Neural cell (in vitro differentiated cells): ENCODE measurements around the gene MCRIP1. TPM values are rescaled to one million over a fixed set of nuclear protein-coding genes. Genes with fewer than 3 reads are reported as not detected.

ENCODE experiments used
- H2AFZ ChIP-seq: fragments of 200-600, 300-800 bp; sonication (generic), shearing (Covaris generic); 2 replicates; pipeline ENCODE4 v1.6.0; 2014; ENCODE audit warnings: low read depth, mild to moderate bottlenecking, antibody characterized with exemption, low read length, moderate library complexity
- H3F3A ChIP-seq: fragments of 200-600 bp; shearing (Covaris generic); 2 replicates; pipeline ENCODE4 v1.6.1; 2016; ENCODE audit warnings: mild to moderate bottlenecking, moderate library complexity, mixed read lengths, antibody characterized with exemption, low read length; ENCODE audit not compliant: insufficient read depth, poor library complexity, severe bottlenecking
- H3K27ac ChIP-seq: fragments of 200-600, 300-800 bp; sonication (generic), shearing (Covaris generic); 2 replicates; pipeline ENCODE4 v1.5.1; 2014; ENCODE audit warnings: mild to moderate bottlenecking, low read length, moderate library complexity
- H3K27me3 ChIP-seq: fragments of 300-800, 200-600 bp; sonication (generic), shearing (Covaris generic); 2 replicates; pipeline ENCODE4 v1.6.0; 2014; ENCODE audit warnings: mild to moderate bottlenecking, low read depth, low read length, moderate library complexity; ENCODE audit not compliant: insufficient read depth
- H3K36me3 ChIP-seq: fragments of 300-800, 200-600 bp; sonication (generic), shearing (Covaris generic); 2 replicates; pipeline ENCODE4 v1.5.1; 2014; ENCODE audit warnings: mild to moderate bottlenecking, antibody characterized with exemption, low read length, moderate library complexity; ENCODE audit not compliant: insufficient read depth
- H3K4me2 ChIP-seq: fragments of 300-800, 200-600 bp; sonication (generic), shearing (Covaris generic); 2 replicates; pipeline ENCODE4 v1.6.0; 2014; ENCODE audit warnings: mild to moderate bottlenecking, low read length
- H3K4me3 ChIP-seq: fragments of 300-800, 200-600 bp; sonication (generic), shearing (Covaris generic); 2 replicates; pipeline ENCODE4 v1.5.1; 2014; ENCODE audit warnings: mild to moderate bottlenecking, low read length, moderate library complexity
- H3K79me2 ChIP-seq: fragments of 200-600 bp; shearing (Covaris generic); replicated peaks from 2 replicates; pipeline ENCODE4 v1.6.0; 2014; ENCODE audit warnings: mild to moderate bottlenecking, low read length, moderate library complexity; ENCODE audit not compliant: insufficient read depth
- H3K9ac ChIP-seq: fragments of 300-800, 200-600 bp; sonication (generic), shearing (Covaris generic); 2 replicates; pipeline ENCODE4 v1.6.1; 2016; ENCODE audit warnings: mild to moderate bottlenecking, low read length, mixed read lengths
- H3K9me2 ChIP-seq: fragments of 200-600 bp; shearing (Covaris generic); 2 replicates; pipeline ENCODE4 v1.6.1; 2016; ENCODE audit warnings: mild to moderate bottlenecking, low read length, mixed read lengths; ENCODE audit not compliant: insufficient read depth
- H3K9me3 ChIP-seq: fragments of 200-600, 300-800 bp; sonication (generic), shearing (Covaris generic); 2 replicates; pipeline ENCODE4 v1.6.1; 2016; ENCODE audit warnings: mild to moderate bottlenecking, mixed run types, low read length, moderate library complexity, mixed read lengths
- H4K20me1 ChIP-seq: fragments of 200-600 bp; shearing (Covaris generic); 2 replicates; pipeline ENCODE4 v1.6.1; 2016; ENCODE audit warnings: mild to moderate bottlenecking, mixed run types; ENCODE audit not compliant: insufficient read depth
- EP300 ChIP-seq: fragments of 450-650 bp; conservative IDR thresholded peaks from 2 replicates; pipeline ENCODE4 v1.6.1; 2014; ENCODE audit warnings: antibody characterized with exemption, mild to moderate bottlenecking, moderate library complexity; ENCODE audit not compliant: poor library complexity, severe bottlenecking
- EZH2 ChIP-seq: fragments of 200-600, 300-800 bp; shearing (Covaris generic), sonication (generic); IDR thresholded peaks from 2 replicates; pipeline ENCODE4 v1.6.1; 2014; ENCODE audit warnings: antibody characterized with exemption, low read length, borderline replicate concordance, mild to moderate bottlenecking; ENCODE audit not compliant: insufficient read depth, poor library complexity, severe bottlenecking
- MXI1 ChIP-seq: fragments of 450-650 bp; conservative IDR thresholded peaks from 2 replicates; pipeline ENCODE4 v1.6.1; 2014; ENCODE audit warnings: antibody characterized with exemption, mild to moderate bottlenecking; ENCODE audit not compliant: poor library complexity, severe bottlenecking
- POLR2AphosphoS5 ChIP-seq: IDR thresholded peaks from 2 replicates; pipeline ENCODE4 v1.6.1; 2012
- RAD21 ChIP-seq: fragments of 450-650 bp; conservative IDR thresholded peaks from 2 replicates; pipeline ENCODE4 v1.6.1; 2014; ENCODE audit warnings: antibody characterized with exemption, mild to moderate bottlenecking, moderate library complexity
- SMC3 ChIP-seq: fragments of 450-650 bp; conservative IDR thresholded peaks from 2 replicates; pipeline ENCODE4 v1.6.1; 2014; ENCODE audit warnings: antibody characterized with exemption, mild to moderate bottlenecking, moderate library complexity; ENCODE audit not compliant: poor library complexity
- TAF1 ChIP-seq: IDR thresholded peaks from 2 replicates; pipeline ENCODE4 v1.6.1; 2012; ENCODE audit warnings: low read depth
- polyA plus RNA-seq: library from polyadenylated mRNA; depleted of rRNA; stranded (reverse); fragments of >200 nt; gene quantifications from 2 replicates; pipeline ENCODE4 v1.2.3, GENCODE V29; 2014
- TF ChIP-seq, protein P1 (sequence below): fragments of 450-650 bp; IDR thresholded peaks from 2 replicates; pipeline ENCODE4 v1.5.1; 2014; ENCODE audit warnings: antibody characterized with exemption, mild to moderate bottlenecking, moderate library complexity; ENCODE audit not compliant: poor library complexity, severe bottlenecking
- TF ChIP-seq, protein P2 (sequence below): IDR thresholded peaks from 2 replicates; pipeline ENCODE4 v1.6.1; 2012; ENCODE audit warnings: borderline replicate concordance

The MCRIP1 gene
- polyA plus RNA-seq, 1 donor from 2014 or later: 524 TPM

DNA sequence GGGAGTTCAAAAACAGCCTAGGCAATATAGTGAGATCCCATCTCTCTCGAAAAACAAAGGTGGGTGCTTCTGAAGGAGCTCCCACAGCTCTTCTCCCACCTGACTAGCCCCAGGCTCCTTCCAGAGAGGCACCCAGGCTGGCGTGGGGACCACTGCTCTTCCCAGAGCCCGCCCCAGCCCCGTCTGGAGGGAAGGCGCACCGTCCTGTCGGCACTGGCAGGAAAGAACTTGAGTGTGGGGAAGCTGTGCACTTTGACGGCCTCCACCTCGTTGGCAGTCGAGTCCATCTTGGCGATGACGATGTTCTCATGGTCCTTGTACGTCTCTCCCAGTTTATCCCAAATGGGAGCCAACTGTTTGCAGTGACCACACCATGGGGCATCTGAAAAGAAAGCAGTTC, 12.3 kb upstream of the MCRIP1 start:
- no peaks in the 10 kb centered on the region for H4K20me1 ChIP-seq
- no peak for TF ChIP-seq MXI1
- no peak for TF ChIP-seq TAF1
- no peak for TF ChIP-seq RAD21
- TF ChIP-seq EP300: no peak
- no peak overlapping the region for H3K4me2 ChIP-seq
- no peaks in the 10 kb centered on the region for H3K27me3 ChIP-seq
- no peaks in the 10 kb centered on the region for H3K9me2 ChIP-seq
- no peaks in the 10 kb centered on the region for H3K36me3 ChIP-seq
- no peak overlapping the region for H3K4me3 ChIP-seq
- no peak overlapping the region for H3K9ac ChIP-seq
- H3K9me3 ChIP-seq: no peaks in the 10 kb centered on the region
- no peak overlapping the region for H3K27ac ChIP-seq
- no peak overlapping the region for H2AFZ ChIP-seq
- no peaks in the 10 kb centered on the region for H3K79me2 ChIP-seq
- H3F3A ChIP-seq: no peaks in the 10 kb centered on the region

DNA sequence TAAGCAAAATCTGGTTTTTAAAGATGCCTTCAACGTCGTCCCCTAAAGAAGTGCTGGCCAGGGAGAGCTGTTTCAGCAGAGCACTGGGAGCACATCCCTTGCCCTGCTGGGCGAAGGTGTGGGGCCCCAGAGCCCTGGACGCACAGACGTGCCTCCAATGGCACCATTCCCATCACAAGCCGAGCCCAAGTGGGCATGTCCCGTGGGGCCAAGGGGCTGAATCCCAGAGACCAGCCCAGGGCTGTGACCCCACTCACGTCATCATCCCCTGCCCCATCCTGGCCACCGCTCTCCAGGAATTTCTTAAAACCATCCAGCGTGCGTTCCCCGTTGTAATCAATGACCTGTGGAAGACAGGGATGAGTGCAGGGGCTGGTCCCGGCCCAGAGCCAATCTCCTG, 11.8 kb upstream of the MCRIP1 start:
- no peak overlapping the region for H3K4me2 ChIP-seq
- no peaks in the 10 kb centered on the region for H3K36me3 ChIP-seq
- H3K9me2 ChIP-seq: no peaks in the 10 kb centered on the region
- no peaks in the 10 kb centered on the region for H4K20me1 ChIP-seq
- no peaks in the 10 kb centered on the region for H3K27me3 ChIP-seq
- no peak overlapping the region for H3K9ac ChIP-seq
- no peaks in the 10 kb centered on the region for H3F3A ChIP-seq
- H3K79me2 ChIP-seq: no peaks in the 10 kb centered on the region
- H3K27ac ChIP-seq: no peak overlapping the region
- no peak overlapping the region for H3K4me3 ChIP-seq
- no peaks in the 10 kb centered on the region for H3K9me3 ChIP-seq
- no peak for TF ChIP-seq TAF1
- no peak for TF ChIP-seq MXI1
- no peak for TF ChIP-seq EZH2
- no peak for TF ChIP-seq RAD21
- TF ChIP-seq SMC3: no peak
- TF ChIP-seq, protein P1, sequence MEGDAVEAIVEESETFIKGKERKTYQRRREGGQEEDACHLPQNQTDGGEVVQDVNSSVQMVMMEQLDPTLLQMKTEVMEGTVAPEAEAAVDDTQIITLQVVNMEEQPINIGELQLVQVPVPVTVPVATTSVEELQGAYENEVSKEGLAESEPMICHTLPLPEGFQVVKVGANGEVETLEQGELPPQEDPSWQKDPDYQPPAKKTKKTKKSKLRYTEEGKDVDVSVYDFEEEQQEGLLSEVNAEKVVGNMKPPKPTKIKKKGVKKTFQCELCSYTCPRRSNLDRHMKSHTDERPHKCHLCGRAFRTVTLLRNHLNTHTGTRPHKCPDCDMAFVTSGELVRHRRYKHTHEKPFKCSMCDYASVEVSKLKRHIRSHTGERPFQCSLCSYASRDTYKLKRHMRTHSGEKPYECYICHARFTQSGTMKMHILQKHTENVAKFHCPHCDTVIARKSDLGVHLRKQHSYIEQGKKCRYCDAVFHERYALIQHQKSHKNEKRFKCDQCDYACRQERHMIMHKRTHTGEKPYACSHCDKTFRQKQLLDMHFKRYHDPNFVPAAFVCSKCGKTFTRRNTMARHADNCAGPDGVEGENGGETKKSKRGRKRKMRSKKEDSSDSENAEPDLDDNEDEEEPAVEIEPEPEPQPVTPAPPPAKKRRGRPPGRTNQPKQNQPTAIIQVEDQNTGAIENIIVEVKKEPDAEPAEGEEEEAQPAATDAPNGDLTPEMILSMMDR: no peak
- TF ChIP-seq EP300: no peak
- no peak for TF ChIP-seq POLR2AphosphoS5
- TF ChIP-seq, protein P2, sequence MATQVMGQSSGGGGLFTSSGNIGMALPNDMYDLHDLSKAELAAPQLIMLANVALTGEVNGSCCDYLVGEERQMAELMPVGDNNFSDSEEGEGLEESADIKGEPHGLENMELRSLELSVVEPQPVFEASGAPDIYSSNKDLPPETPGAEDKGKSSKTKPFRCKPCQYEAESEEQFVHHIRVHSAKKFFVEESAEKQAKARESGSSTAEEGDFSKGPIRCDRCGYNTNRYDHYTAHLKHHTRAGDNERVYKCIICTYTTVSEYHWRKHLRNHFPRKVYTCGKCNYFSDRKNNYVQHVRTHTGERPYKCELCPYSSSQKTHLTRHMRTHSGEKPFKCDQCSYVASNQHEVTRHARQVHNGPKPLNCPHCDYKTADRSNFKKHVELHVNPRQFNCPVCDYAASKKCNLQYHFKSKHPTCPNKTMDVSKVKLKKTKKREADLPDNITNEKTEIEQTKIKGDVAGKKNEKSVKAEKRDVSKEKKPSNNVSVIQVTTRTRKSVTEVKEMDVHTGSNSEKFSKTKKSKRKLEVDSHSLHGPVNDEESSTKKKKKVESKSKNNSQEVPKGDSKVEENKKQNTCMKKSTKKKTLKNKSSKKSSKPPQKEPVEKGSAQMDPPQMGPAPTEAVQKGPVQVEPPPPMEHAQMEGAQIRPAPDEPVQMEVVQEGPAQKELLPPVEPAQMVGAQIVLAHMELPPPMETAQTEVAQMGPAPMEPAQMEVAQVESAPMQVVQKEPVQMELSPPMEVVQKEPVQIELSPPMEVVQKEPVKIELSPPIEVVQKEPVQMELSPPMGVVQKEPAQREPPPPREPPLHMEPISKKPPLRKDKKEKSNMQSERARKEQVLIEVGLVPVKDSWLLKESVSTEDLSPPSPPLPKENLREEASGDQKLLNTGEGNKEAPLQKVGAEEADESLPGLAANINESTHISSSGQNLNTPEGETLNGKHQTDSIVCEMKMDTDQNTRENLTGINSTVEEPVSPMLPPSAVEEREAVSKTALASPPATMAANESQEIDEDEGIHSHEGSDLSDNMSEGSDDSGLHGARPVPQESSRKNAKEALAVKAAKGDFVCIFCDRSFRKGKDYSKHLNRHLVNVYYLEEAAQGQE: no peak
- no peak overlapping the region for H2AFZ ChIP-seq

DNA sequence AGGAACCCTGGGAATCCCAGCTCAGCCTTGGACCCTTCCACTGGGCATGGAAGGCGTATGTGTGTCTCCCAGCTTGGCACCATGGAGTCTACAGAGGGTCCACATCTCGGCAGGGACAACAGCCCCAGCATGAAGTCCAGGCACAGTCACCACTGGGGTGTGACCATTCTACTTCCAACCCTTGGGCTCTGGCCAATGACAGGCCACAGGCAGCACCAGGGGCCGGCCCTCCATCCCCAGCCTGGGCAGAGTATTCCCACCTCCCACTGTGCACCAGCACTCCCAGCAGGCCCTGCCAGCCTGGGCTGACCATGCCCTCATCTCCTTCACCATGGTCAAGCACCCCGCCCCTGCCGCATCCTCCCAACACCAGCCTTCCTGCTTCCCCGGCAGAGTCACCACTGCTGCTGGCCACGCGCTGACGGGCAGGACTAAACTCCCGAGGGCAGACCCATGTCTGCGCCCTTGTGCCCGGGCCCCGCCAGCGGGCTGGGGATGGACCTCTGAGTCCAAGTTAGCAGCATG, 11.3 kb upstream of the MCRIP1 start:
- no peaks in the 10 kb centered on the region for H4K20me1 ChIP-seq
- no peaks in the 10 kb centered on the region for H3K27me3 ChIP-seq
- H3K9ac ChIP-seq: no peak overlapping the region
- no peaks in the 10 kb centered on the region for H3K9me2 ChIP-seq
- H3K4me2 ChIP-seq: no peak overlapping the region
- H3K9me3 ChIP-seq: no peaks in the 10 kb centered on the region
- H3K36me3 ChIP-seq: no peaks in the 10 kb centered on the region
- no peak overlapping the region for H2AFZ ChIP-seq
- H3F3A ChIP-seq: no peaks in the 10 kb centered on the region
- TF ChIP-seq RAD21: no peak
- no peak for TF ChIP-seq EZH2
- no peak for TF ChIP-seq SMC3
- TF ChIP-seq, protein P1: no peak
- TF ChIP-seq, protein P2: no peak
- no peak for TF ChIP-seq MXI1
- TF ChIP-seq TAF1: no peak
- no peak for TF ChIP-seq POLR2AphosphoS5
- TF ChIP-seq EP300: no peak
- no peak overlapping the region for H3K4me3 ChIP-seq
- H3K27ac ChIP-seq: no peak overlapping the region
- H3K79me2 ChIP-seq: no peaks in the 10 kb centered on the region
